Measurements from ENCODE around the gene ZBTB2. TPM values are rescaled to one million over a fixed set of nuclear protein-coding genes. Genes with fewer than 3 reads are reported as not detected.

Gene ZBTB2
- total RNA-seq, 1 experiment from 2014 or later, result 14.3 TPM

GRCh38 chr6:151436802-151437201, 45.4 kb upstream of the ZBTB2 start:
- H3K9me3 Mint-ChIP-seq, result no peaks in the 10 kb centered on the region
- ChIA-PET POLR2A (no interaction called here), CTCF (no interaction called here)
- H3K4me3 Mint-ChIP-seq, result no peak overlapping the region
- no peak overlapping the region; the same call in 1 of the 2 replicates for H3K27ac Mint-ChIP-seq
- H3K27me3 Mint-ChIP-seq (ENCODE audit: low read depth), result no peaks in the 10 kb centered on the region
- H3K36me3 Mint-ChIP-seq, result peaks cover 14% of the 10 kb centered on the region
- no peaks in the 10 kb centered on the region for H3K4me1 Mint-ChIP-seq
- ATAC-seq (no peak), DNase-seq (ENCODE audit: low spot score) (no peak)
- no peak for TF ChIP-seq FOXP4 (CRISPR knock-in tag; IDR thresholded peaks at IDR 0.05)
- no peak for TF ChIP-seq PREB (CRISPR knock-in tag; IDR thresholded peaks at IDR 0.05; ENCODE audit: borderline replicate concordance)
- TF ChIP-seq MYBL2 (CRISPR knock-in tag; IDR thresholded peaks at IDR 0.05), result no peak
- TF ChIP-seq PRRX2 (CRISPR knock-in tag; IDR thresholded peaks at IDR 0.05), result no peak
- no peak for TF ChIP-seq ZNF232 (CRISPR knock-in tag; IDR thresholded peaks at IDR 0.05)
- TF ChIP-seq FOXK1 (CRISPR knock-in tag; IDR thresholded peaks at IDR 0.05), result no peak
- TF ChIP-seq SMAD3 (CRISPR knock-in tag; IDR thresholded peaks at IDR 0.05; ENCODE audit: borderline replicate concordance), result no peak
- TF ChIP-seq JUN (CRISPR knock-in tag; IDR thresholded peaks at IDR 0.05), result no peak
- TF ChIP-seq ZNF121 (CRISPR knock-in tag; IDR thresholded peaks at IDR 0.05), result no peak
- no peak for TF ChIP-seq FOXP1 (CRISPR knock-in tag; IDR thresholded peaks at IDR 0.05; ENCODE audit: borderline replicate concordance)
- no peak for TF ChIP-seq CTCF (IDR thresholded peaks at IDR 0.05)
- no peak for TF ChIP-seq ZNF532 (CRISPR knock-in tag; IDR thresholded peaks at IDR 0.05; ENCODE audit: borderline replicate concordance)

GRCh38 chr6:151436300-151436699, 44.9 kb upstream of the ZBTB2 start:
- ATAC-seq (no peak), DNase-seq (ENCODE audit: low spot score) (no peak)
- H3K36me3 Mint-ChIP-seq, result peaks cover 15% of the 10 kb centered on the region; the same call in 1 of the 2 replicates
- ChIA-PET POLR2A (no interaction called here), CTCF (no interaction called here)
- H3K4me1 Mint-ChIP-seq, result no peaks in the 10 kb centered on the region
- H3K27me3 Mint-ChIP-seq (ENCODE audit: low read depth), result no peaks in the 10 kb centered on the region
- peak overlapping the region; percentile 9; the same call in 1 of the 2 replicates for H3K27ac Mint-ChIP-seq
- H3K9me3 Mint-ChIP-seq, result no peaks in the 10 kb centered on the region
- no peak overlapping the region for H3K4me3 Mint-ChIP-seq
- TF ChIP-seq PRDM15 (CRISPR knock-in tag; IDR thresholded peaks at IDR 0.05), result no peak
- no peak for TF ChIP-seq ZMAT4 (CRISPR knock-in tag; IDR thresholded peaks at IDR 0.05)
- no peak for TF ChIP-seq ZNF512 (CRISPR knock-in tag; IDR thresholded peaks at IDR 0.05; ENCODE audit: borderline replicate concordance)
- no peak for TF ChIP-seq NR2C2 (CRISPR knock-in tag; IDR thresholded peaks at IDR 0.05)
- no peak for TF ChIP-seq NFE2L1 (CRISPR knock-in tag; IDR thresholded peaks at IDR 0.05)
- TF ChIP-seq IRF2 (CRISPR knock-in tag; IDR thresholded peaks at IDR 0.05; ENCODE audit: borderline replicate concordance, low read depth), result no peak
